ENCODE results near the gene ENPP3.

- TF ChIP-seq EP300 (IDR thresholded peaks at IDR 0.05; ENCODE audit: borderline replicate concordance in 1 of 2, low read depth in 1 of 2, low read length in 1 of 2) (no peak), ELF1 (IDR thresholded peaks at IDR 0.05) (no peak), SMC3 (IDR thresholded peaks at IDR 0.05; ENCODE audit: low read depth, low read length) (no peak), CTCF (IDR thresholded peaks at IDR 0.05) (no peak), SIN3A (IDR thresholded peaks at IDR 0.05; ENCODE audit: borderline replicate concordance, low read depth, low read length) (no peak), POLR2AphosphoS5 (IDR thresholded peaks at IDR 0.05; ENCODE audit: low read depth, low read length) (no peak), FOXJ3 (CRISPR knock-in tag; IDR thresholded peaks at IDR 0.05) (no peak), EZH2phosphoT487 (IDR thresholded peaks at IDR 0.05; ENCODE audit: borderline replicate concordance, low read depth) (no peak), MAX (IDR thresholded peaks at IDR 0.05; ENCODE audit: low read depth) (no peak), YY1 (IDR thresholded peaks at IDR 0.05; ENCODE audit: low read depth) (no peak), NRF1 (IDR thresholded peaks at IDR 0.05; ENCODE audit: low read depth, low read length) (no peak), RCOR1 (IDR thresholded peaks at IDR 0.05; ENCODE audit: low read length) (no peak), TCF12 (IDR thresholded peaks at IDR 0.05) (no peak)
Measured at GRCh38 chr6:131631625-131632289, 5.3 kb upstream of the ENPP3 start.
